Measurements from ENCODE around the gene SLTM.
"Not testable (repeated sequence)": the region's sequence is repeated elsewhere in the genome, so short reads cannot be mapped to it uniquely, and the experiment has no call there.

GRCh38 chr15:58920447-58920846 is 13.0 kb downstream of the SLTM start:
- not testable (repeated sequence) for TF ChIP-seq CTCF (IDR thresholded peaks at IDR 0.05; ENCODE audit: insufficient read depth, low read depth, low read length); EZH2 (IDR thresholded peaks at IDR 0.05; ENCODE audit: insufficient read depth, low read length)
